Vagina (tissue), 2 donors: ENCODE measurements around the gene BRD3.

Source experiments
- POLR2A ChIP-seq, 2 donors: fragments of 450-650 bp; IDR thresholded peaks; one replicate each; pipeline ENCODE4 v1.6.1; 2017; ENCODE audit warnings: antibody characterized with exemption in 2 of 2, mild to moderate bottlenecking in 2 of 2, moderate library complexity in 2 of 2
- TF ChIP-seq, protein P1 (sequence below), 3 experiments: fragments of 450-650 bp in 2 of 3; fragments of 200-600 bp in 1 of 3; sonication (generic) in 1 of 3; IDR thresholded peaks; one replicate each; pipeline ENCODE4 v1.5.1; 2017 to 2019; ENCODE audit warnings: antibody characterized with exemption in 3 of 3, mild to moderate bottlenecking in 2 of 3, moderate library complexity in 2 of 3

DNA sequence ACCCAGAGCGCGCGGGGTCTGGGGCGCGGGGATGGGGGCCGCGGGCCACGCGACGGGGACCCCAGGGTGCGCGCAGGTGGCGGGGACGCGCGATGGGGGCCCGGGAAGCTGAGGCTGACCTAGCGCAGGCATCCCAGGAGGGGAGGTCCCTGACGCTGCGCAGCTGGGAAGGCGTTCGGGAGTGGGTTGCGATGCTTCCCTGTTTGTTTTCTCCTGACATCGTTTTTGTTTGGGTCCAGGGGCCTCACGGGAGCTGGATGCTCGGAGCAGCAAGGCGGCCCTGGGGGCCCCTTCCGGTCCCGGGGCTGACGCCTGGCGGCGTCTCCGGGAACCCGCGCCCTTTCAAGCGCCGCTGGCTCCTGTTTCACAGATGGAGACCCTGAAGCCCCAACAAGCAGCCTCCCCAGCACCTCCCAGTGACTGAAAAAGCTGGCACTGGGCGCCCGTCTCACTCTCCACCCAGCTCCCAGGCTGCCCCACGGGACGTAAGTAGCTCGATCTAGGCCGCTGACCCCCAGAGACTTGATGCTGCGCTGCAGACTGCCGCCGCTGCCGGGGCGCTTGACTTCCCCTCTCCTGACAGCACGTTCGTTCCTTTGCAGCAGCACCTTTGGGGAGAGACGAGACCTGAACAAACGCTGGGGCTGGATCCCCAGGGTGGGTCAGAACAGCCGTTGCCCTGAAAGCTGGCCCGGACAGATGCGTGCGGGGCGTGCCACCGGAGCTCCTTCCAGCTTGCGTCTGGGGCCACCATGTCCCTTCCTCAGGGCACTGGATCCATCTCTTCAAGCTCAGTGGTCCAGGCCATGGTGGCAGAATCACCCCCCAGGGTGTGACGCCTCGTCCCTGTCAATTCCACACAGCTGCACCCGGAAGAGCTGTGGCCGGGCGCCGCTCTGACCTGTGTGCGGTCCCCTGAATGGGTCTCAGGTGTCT is 42.0 kb downstream of the BRD3 start:
- TF ChIP-seq, protein P1, sequence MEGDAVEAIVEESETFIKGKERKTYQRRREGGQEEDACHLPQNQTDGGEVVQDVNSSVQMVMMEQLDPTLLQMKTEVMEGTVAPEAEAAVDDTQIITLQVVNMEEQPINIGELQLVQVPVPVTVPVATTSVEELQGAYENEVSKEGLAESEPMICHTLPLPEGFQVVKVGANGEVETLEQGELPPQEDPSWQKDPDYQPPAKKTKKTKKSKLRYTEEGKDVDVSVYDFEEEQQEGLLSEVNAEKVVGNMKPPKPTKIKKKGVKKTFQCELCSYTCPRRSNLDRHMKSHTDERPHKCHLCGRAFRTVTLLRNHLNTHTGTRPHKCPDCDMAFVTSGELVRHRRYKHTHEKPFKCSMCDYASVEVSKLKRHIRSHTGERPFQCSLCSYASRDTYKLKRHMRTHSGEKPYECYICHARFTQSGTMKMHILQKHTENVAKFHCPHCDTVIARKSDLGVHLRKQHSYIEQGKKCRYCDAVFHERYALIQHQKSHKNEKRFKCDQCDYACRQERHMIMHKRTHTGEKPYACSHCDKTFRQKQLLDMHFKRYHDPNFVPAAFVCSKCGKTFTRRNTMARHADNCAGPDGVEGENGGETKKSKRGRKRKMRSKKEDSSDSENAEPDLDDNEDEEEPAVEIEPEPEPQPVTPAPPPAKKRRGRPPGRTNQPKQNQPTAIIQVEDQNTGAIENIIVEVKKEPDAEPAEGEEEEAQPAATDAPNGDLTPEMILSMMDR (IDR thresholded peaks at IDR 0.05), result no peak
- no peak for TF ChIP-seq POLR2A (IDR thresholded peaks at IDR 0.05)
